A375 (cell line): ENCODE measurements around the gene TCL1B. TPM values are rescaled to one million over a fixed set of nuclear protein-coding genes. Genes with fewer than 3 reads are reported as not detected.

Experiments
- small RNA-seq: library from RNA; depleted of rRNA; stranded (forward); fragments of <200 nt; gene quantifications from one replicate; pipeline ENCODE3, GENCODE V24; 2014
- total RNA-seq: library from RNA; depleted of rRNA; stranded (reverse); fragments of >200 nt; shearing (Covaris generic); gene quantifications from 2 replicates; pipeline ENCODE4 v1.2.3, GENCODE V29; 2014; rRNA removed

Gene TCL1B, protein sequence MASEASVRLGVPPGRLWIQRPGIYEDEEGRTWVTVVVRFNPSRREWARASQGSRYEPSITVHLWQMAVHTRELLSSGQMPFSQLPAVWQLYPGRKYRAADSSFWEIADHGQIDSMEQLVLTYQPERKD
- not detected in 2 replicates for total RNA-seq

DNA sequence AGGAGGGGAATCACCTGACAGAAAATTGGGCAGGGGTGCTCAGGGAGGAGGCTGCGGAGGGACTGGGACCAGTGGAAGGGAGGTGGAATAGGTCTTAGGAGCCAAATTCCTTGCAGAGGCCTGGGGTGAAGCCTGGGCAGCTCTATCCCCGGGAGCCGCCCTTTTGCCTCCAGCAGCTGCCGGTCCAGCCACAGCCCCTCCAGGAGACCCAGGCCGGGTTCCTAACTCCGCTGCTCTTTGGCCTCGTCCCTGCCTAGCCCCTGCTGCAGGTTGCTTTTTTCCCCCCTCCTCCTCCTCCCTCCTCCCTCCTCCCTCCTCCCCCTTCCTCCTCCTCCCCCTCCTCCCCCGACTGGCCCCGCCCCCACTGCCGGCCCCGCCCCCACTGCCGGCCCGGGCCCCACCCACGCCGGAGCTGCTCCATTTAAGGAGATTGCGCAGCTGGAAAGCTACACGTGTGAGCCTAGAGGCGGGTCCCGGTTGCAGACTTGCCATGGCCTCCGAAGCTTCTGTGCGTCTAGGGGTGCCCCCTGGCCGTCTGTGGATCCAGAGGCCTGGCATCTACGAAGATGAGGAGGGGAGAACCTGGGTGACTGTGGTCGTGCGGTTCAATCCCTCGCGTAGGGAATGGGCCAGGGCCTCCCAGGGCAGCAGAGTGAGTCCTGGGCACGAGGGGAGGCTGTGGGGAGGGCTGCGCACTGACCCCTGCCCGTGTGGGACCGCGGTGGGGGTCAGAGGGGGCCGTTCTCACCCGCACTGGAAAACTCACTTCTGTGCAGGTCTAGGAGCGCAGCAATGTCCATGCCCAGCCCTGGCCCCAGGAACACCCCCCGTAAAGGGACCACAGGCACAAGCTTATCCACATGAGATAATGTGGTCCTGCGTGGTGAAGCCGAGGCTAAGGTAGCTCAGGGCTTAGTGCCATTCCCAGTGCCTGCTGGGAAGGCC lies at the start of gene TCL1B:
TCL1B (plus strand) TSS at position 449 of the 945 bp plus-strand sequence; CDS start at position 491, 42 bp downstream.

DNA sequence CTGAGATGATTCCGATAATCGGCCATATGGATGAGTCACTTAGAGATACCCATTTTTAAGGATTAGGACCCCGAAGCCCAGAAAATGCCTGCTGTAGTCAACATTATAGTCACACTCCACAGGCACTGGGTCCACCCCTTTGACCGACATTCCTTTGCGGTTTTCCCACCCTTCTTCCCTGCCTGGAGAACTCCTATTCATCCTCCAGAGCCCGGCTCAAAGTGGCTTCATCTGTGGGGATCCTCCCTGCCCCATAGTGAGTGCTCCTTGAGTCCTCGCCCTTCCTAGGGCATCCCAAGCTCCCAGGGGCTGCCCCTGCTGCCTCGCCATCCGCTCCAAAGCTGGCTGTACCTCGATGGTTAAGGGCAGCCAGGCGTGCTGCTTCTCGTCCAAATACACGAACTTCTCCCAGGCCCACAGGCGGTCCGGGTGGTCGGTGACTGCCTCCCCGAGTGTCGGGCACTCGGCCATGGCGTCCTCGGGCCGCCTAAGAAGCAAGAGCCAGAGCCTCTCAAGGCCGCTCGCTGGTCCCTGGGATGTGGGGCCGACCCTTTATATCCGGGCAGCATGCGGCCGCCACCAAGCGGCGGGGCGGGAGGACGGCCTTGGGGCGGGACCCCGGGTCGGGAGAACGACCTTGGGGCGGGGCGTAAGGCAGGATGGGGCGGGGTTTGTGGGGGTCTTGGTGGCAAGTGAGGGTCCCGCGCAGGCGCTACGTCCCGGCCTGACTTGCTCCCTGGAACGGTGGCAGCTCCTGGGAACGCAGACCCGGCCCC lies 27.6 kb downstream of the TCL1B start, which contains the start of gene TCL1A:
TCL1A (minus strand) TSS at position 530 of the 776 bp plus-strand sequence; CDS start at position 471, 59 bp downstream.

Small RNA genes lying within 50 kb of the gene (small RNA-seq; reads per million reads assigned to genes)
- not detected for gene RF02193

Other genes starting within 250 kb of the TCL1B start
- gene SYNE3, start 169.8 kb upstream of the TCL1B start, total RNA-seq: 6.0 and 6.8 TPM in 2 replicates
- gene GLRX5, start 151.4 kb upstream of the TCL1B start, total RNA-seq: 28.8 and 34.1 TPM in 2 replicates
- gene TCL1A, start 27.7 kb downstream of the TCL1B start, total RNA-seq: not detected in 2 replicates
- not detected in 2 replicates for gene TUNAR, start 190.4 kb downstream of the TCL1B start, total RNA-seq